K562 (cell line): ENCODE measurements around the gene GHRH. TPM values are rescaled to one million over a fixed set of nuclear protein-coding genes. Genes with fewer than 3 reads are reported as not detected.

ENCODE experiments used
- ATAC-seq: fragments of 200-7000 bp; cut with Tn5 transposase; 3 replicates; pipeline ENCODE4 v1.9.1; 2020; ENCODE audit warnings: moderate library complexity
- BruUV-seq: library from RNA; stranded (reverse); fragments of 400-500 nt; replicated peaks from 2 replicates; lab custom pipeline; 2021; lab: Mats Ljungman, UMichigan
- CTCF ChIA-PET: fragments of 300-600 bp; formaldehyde crosslinking; extraction: SDS; loops from one replicate; lab custom pipeline; 2021; ENCODE audit warnings: low intra/inter-chr PET ratio; lab: Yijun Ruan, JAX
- POLR2A ChIA-PET: fragments of 300-600, 350-650 bp; sonication (Branson Sonifier 250); formaldehyde crosslinking; extraction: SDS; loops from one replicate; lab custom pipeline; 2021; ENCODE audit warnings: antibody characterized with exemption, inconsistent platforms; lab: Yijun Ruan, JAX
- DNase-seq, 4 experiments: peaks; one replicate each; pipeline versions ENCODE4 v3.0.0 to v3.0.0-alpha.2; 2011 to 2018; ENCODE audit warnings: low spot score in 3 of 4, mixed read lengths in 3 of 4; ENCODE audit errors: extremely low read depth in 1 of 4
- FAIRE-seq: peaks from 2 replicates; lab custom pipeline; 2011; peaks lifted over from hg19 to GRCh38; lab: Jason Lieb, UNC
- H2AFZ ChIP-seq: 2 replicates; pipeline ENCODE4 v1.6.0; 2011; ENCODE audit warnings: low read depth, low read length, control low read depth, inconsistent platforms
- H3K27ac ChIP-seq: fragments of 200-600 bp; 3 replicates; pipeline ENCODE4 v1.8.0; 2011; ENCODE audit warnings: low read depth, mild to moderate bottlenecking, control low read depth, inconsistent platforms, low read length, moderate library complexity, mixed read lengths; ENCODE audit errors: extremely low read depth
- H3K27me3 ChIP-seq, 2 experiments: fragments of 300-600 bp in 1 of 2; 2 replicates in 1 of 2; 3 replicates in 1 of 2; pipeline versions ENCODE4 v1.6.0 to v1.8.0; 2011; ENCODE audit warnings: inconsistent platforms in 2 of 2, low read length in 2 of 2, mild to moderate bottlenecking in 1 of 2, mixed read lengths in 1 of 2, moderate library complexity in 1 of 2; ENCODE audit not compliant: control insufficient read depth in 2 of 2, insufficient read depth in 2 of 2
- H3K36me3 ChIP-seq: fragments of 300-600 bp; 3 replicates; pipeline ENCODE4 v1.8.0; 2011; ENCODE audit warnings: mild to moderate bottlenecking, low read length, inconsistent platforms; ENCODE audit not compliant: control insufficient read depth, insufficient read depth
- H3K4me1 ChIP-seq, 2 experiments: fragments of 200-600 bp in 1 of 2; replicated peaks in 1 of 2; 2 replicates in 1 of 2; 3 replicates in 1 of 2; pipeline versions ENCODE4 v1.5.1 to v1.8.0; 2011; ENCODE audit warnings: inconsistent platforms in 2 of 2, low read length in 2 of 2, mild to moderate bottlenecking in 1 of 2, mixed read lengths in 1 of 2, moderate library complexity in 1 of 2; ENCODE audit not compliant: control insufficient read depth in 2 of 2, insufficient read depth in 2 of 2
- H3K4me2 ChIP-seq: 2 replicates; pipeline ENCODE4 v1.6.1; 2011; ENCODE audit warnings: low read length, control low read depth, inconsistent platforms, mixed read lengths; ENCODE audit not compliant: insufficient read depth
- H3K4me3 ChIP-seq: fragments of 200-600 bp; sonication (generic), shearing (Covaris generic); 2 replicates; pipeline ENCODE4 v1.5.1; 2016; ENCODE audit warnings: control low read depth, inconsistent platforms
- H3K79me2 ChIP-seq: fragments of 200-600 bp; 3 replicates; pipeline ENCODE4 v1.8.0; 2011; ENCODE audit warnings: low read length, inconsistent platforms; ENCODE audit not compliant: control insufficient read depth, insufficient read depth
- H3K9ac ChIP-seq, 2 experiments: 2 replicates each; pipeline versions ENCODE4 v1.6.0 to v1.6.1; 2011; ENCODE audit warnings: low read depth in 2 of 2, low read length in 2 of 2, control low read depth in 1 of 2, inconsistent platforms in 1 of 2, mild to moderate bottlenecking in 1 of 2, mixed read lengths in 1 of 2; ENCODE audit not compliant: insufficient read depth in 1 of 2
- H3K9me1 ChIP-seq: one replicate; pipeline ENCODE4 v1.6.0; 2011; ENCODE audit warnings: inconsistent platforms, mild to moderate bottlenecking, low read length, moderate library complexity; ENCODE audit not compliant: control insufficient read depth, insufficient read depth
- H3K9me3 ChIP-seq: replicated peaks from 2 replicates; pipeline ENCODE4 v1.5.1; 2011; ENCODE audit warnings: low read depth, low read length, inconsistent platforms; ENCODE audit not compliant: control insufficient read depth, insufficient read depth
- H4K20me1 ChIP-seq: replicated peaks from 2 replicates; pipeline ENCODE4 v1.6.1; 2011; ENCODE audit warnings: low read length, inconsistent platforms, mixed read lengths; ENCODE audit not compliant: control insufficient read depth, insufficient read depth
- ARID1B ChIP-seq: fragments of 450-650 bp; IDR thresholded peaks from 2 replicates; pipeline ENCODE4 v1.6.1; 2016; ENCODE audit warnings: antibody characterized with exemption, mild to moderate bottlenecking, inconsistent platforms
- ESRRB ChIP-seq: fragments of 250-450 bp; sonication (Bioruptor Pico); IDR thresholded peaks from 2 replicates; pipeline ENCODE4 v1.5.0; 2020; ENCODE audit warnings: mild to moderate bottlenecking, moderate library complexity, borderline replicate concordance
- FUS ChIP-seq: fragments of 200-400 bp; formaldehyde crosslinking; optimal IDR thresholded peaks from 2 replicates; pipeline ENCODE3; 2017; ENCODE audit warnings: low read depth, low read length
- GTF2A2 ChIP-seq: IDR thresholded peaks from 2 replicates; pipeline ENCODE4 v1.6.1; 2016; ENCODE audit warnings: mild to moderate bottlenecking, missing genetic modification characterization, missing compliant biosample characterization
- PCBP2 ChIP-seq: fragments of 200-400 bp; formaldehyde crosslinking; IDR thresholded peaks from 2 replicates; pipeline ENCODE4 v1.6.1; 2018; ENCODE audit warnings: low read length, low read depth, mild to moderate bottlenecking, moderate library complexity; ENCODE audit not compliant: poor library complexity, severe bottlenecking
- POLR2AphosphoS5 ChIP-seq: IDR thresholded peaks from 2 replicates; pipeline ENCODE4 v1.6.1; 2011; ENCODE audit warnings: mild to moderate bottlenecking, low read depth, low read length, moderate library complexity; ENCODE audit not compliant: control insufficient read depth, insufficient read depth
- PPARD ChIP-seq: fragments of 250-450 bp; sonication (Bioruptor Pico); IDR thresholded peaks from 2 replicates; pipeline ENCODE4 v1.8.0; 2022; ENCODE audit warnings: inconsistent platforms, mild to moderate bottlenecking, moderate library complexity
- RBBP5 ChIP-seq: fragments of 200-600 bp; sonication (generic); IDR thresholded peaks from 2 replicates; pipeline ENCODE4 v1.6.1; 2012; ENCODE audit warnings: borderline replicate concordance, mild to moderate bottlenecking, low read length, control low read depth, inconsistent platforms; ENCODE audit not compliant: insufficient read depth, poor library complexity, severe bottlenecking
- SMC3 ChIP-seq: conservative IDR thresholded peaks from 2 replicates; pipeline ENCODE4 v1.6.1; 2011; ENCODE audit warnings: low read depth, low read length, improper control_type of control experiment; ENCODE audit not compliant: insufficient read depth
- TAF1 ChIP-seq: IDR thresholded peaks from 2 replicates; pipeline ENCODE4 v1.6.1; 2011; ENCODE audit warnings: mild to moderate bottlenecking, low read length, moderate library complexity; ENCODE audit not compliant: insufficient read depth, control insufficient read depth, severe bottlenecking; ENCODE audit errors: extremely low read depth
- ZBTB8A ChIP-seq: fragments of 450-650 bp; IDR thresholded peaks from 2 replicates; pipeline ENCODE4 v1.6.1; 2018; ENCODE audit warnings: mild to moderate bottlenecking, moderate library complexity; ENCODE audit not compliant: partially characterized antibody
- ZNF134 ChIP-seq: fragments of 250-450 bp; sonication (Bioruptor Pico); conservative IDR thresholded peaks from 2 replicates; pipeline ENCODE4 v1.4.0; 2020
- ZNF764 ChIP-seq: fragments of 250-450 bp; sonication (Bioruptor Pico); IDR thresholded peaks from 2 replicates; pipeline ENCODE4 v1.4.0; 2020; ENCODE audit warnings: low read depth, mild to moderate bottlenecking, moderate library complexity
- ZNF77 ChIP-seq: fragments of 250-450 bp; sonication (Bioruptor Pico); IDR thresholded peaks from 2 replicates; pipeline ENCODE4 v1.5.0; 2020
- WGBS: fragments of 100-300 bp; shearing (Covaris generic); methylation state at CpG from one replicate; pipeline ENCODE4 v1.1.6; 2016; ENCODE audit warnings: low coverage, mixed read lengths; ENCODE audit not compliant: insufficient coverage; ENCODE audit errors: missing lambda C conversion rate; 5-methylcytosine and 5-hydroxymethylcytosine counted together
- in situ Hi-C: fragments of 300-500 bp; cut with MboI; formaldehyde crosslinking; loops from 4 replicates; pipeline ENCODE4 v1.15.0; 2018; ENCODE audit warnings: inconsistent platforms, mixed read lengths
- intact Hi-C: fragments of 100-400 bp; cut with micrococcal nuclease; formaldehyde crosslinking; loops from 2 replicates; pipeline ENCODE4 v1.14.2; 2022
- polyA plus RNA-seq, 8 experiments: library from polyadenylated mRNA; depleted of rRNA in 4 of 8; stranded (reverse) in 5 of 8; unstranded in 3 of 8; fragments of >200 nt; fragmentation: Nextera tagmentation in 2 of 8; fragmentation: Illumina TruSeq in 1 of 8; extraction: Ambion mirVana in 2 of 8; extraction: Trizol in 1 of 8; gene quantifications; 2 replicates each; pipeline versions ENCODE4 v1.2.1 to v1.2.3, GENCODE V29; 2011 to 2014; ENCODE audit warnings: inconsistent platforms in 1 of 8, missing spikeins in 1 of 8
- total RNA-seq, 7 experiments: library from RNA; depleted of rRNA in 6 of 7; stranded (reverse); fragments of >200 nt in 6 of 7; fragmentation: Illumina TruSeq in 2 of 7; extraction: Trizol in 2 of 7; gene quantifications; 2 replicates each; pipeline versions ENCODE4 v1.2.1 to v1.2.3, GENCODE V29; 2011 to 2021; ENCODE audit warnings: low replicate concordance in 1 of 7
- TF ChIP-seq, protein P1 (sequence below): IDR thresholded peaks from 2 replicates; pipeline ENCODE4 v1.6.1; 2016; ENCODE audit warnings: missing genetic modification characterization, missing compliant biosample characterization
- TF ChIP-seq, protein P2 (sequence below): fragments of 250-450 bp; sonication (Bioruptor Pico); IDR thresholded peaks from 2 replicates; pipeline ENCODE4 v1.5.1; 2021; ENCODE audit warnings: mild to moderate bottlenecking
- TF ChIP-seq, protein P3 (sequence below): sonication (generic); formaldehyde crosslinking; IDR thresholded peaks from 2 replicates; pipeline ENCODE4 v1.8.0; 2022; ENCODE audit warnings: mild to moderate bottlenecking, missing genetic modification reagents, borderline replicate concordance

GHRH gene
- total and polyA plus RNA-seq, 9 of the 15 experiments (the other 6 are each of a cell fraction or from before 2014, with no cell fraction given): not detected

DNA sequence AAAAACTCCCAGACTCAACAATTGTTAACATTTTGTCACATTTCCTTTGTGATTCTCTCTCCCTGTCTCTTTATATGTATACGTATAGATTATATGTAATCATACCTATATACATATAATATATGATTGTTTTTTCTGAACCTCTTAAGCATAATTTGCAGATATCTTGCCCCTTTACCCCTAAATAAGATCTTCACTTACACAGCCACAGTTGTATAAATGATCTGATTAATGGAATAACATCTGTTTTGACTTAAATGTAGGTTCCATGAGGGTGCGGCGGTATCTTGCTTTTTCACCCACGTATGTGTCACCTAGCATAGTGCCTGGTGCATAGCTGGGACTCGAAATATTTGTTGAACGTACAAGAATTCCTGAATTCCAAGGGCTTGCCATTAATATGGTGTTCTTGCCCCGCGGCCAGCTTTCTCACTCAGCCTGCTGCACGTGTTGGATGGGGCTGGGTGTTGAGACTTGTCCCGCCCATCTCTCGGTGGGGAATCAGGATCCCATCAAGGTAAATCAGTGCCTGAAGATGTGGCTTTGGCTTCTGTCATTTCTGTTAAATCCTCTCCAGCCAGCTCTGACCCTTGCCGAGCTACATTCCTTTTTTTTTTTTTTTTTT, 17.5 kb upstream of the GHRH start:
- H4K20me1 ChIP-seq: no peaks in the 10 kb centered on the region
- BruUV-seq: no TSS peak
- no peak for TF ChIP-seq POLR2AphosphoS5
- no peak for TF ChIP-seq ARID1B
- TF ChIP-seq PCBP2: no peak
- TF ChIP-seq FUS: no peak
- no peak for TF ChIP-seq ZNF77
- no peak for TF ChIP-seq PPARD
- TF ChIP-seq, protein P1, sequence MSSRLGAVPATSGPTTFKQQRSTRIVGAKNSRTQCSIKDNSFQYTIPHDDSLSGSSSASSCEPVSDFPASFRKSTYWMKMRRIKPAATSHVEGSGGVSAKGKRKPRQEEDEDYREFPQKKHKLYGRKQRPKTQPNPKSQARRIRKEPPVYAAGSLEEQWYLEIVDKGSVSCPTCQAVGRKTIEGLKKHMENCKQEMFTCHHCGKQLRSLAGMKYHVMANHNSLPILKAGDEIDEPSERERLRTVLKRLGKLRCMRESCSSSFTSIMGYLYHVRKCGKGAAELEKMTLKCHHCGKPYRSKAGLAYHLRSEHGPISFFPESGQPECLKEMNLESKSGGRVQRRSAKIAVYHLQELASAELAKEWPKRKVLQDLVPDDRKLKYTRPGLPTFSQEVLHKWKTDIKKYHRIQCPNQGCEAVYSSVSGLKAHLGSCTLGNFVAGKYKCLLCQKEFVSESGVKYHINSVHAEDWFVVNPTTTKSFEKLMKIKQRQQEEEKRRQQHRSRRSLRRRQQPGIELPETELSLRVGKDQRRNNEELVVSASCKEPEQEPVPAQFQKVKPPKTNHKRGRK: no peak
- no peak for TF ChIP-seq SMC3
- TF ChIP-seq ZBTB8A: no peak
- TF ChIP-seq GTF2A2 (tag): no peak
- TF ChIP-seq, protein P2, sequence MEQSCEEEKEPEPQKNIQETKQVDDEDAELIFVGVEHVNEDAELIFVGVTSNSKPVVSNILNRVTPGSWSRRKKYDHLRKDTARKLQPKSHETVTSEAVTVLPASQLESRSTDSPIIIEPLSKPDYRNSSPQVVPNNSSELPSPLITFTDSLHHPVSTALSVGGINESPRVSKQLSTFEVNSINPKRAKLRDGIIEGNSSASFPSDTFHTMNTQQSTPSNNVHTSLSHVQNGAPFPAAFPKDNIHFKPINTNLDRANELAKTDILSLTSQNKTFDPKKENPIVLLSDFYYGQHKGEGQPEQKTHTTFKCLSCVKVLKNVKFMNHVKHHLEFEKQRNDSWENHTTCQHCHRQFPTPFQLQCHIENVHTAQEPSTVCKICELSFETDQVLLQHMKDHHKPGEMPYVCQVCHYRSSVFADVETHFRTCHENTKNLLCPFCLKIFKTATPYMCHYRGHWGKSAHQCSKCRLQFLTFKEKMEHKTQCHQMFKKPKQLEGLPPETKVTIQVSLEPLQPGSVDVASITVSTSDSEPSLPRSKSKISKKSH (CRISPR knock-in tag): no peak
- TF ChIP-seq RBBP5: no peak
- TF ChIP-seq ZNF134 (CRISPR knock-in tag): no peak
- no peak for TF ChIP-seq ZNF764 (CRISPR knock-in tag)
- TF ChIP-seq, protein P3, sequence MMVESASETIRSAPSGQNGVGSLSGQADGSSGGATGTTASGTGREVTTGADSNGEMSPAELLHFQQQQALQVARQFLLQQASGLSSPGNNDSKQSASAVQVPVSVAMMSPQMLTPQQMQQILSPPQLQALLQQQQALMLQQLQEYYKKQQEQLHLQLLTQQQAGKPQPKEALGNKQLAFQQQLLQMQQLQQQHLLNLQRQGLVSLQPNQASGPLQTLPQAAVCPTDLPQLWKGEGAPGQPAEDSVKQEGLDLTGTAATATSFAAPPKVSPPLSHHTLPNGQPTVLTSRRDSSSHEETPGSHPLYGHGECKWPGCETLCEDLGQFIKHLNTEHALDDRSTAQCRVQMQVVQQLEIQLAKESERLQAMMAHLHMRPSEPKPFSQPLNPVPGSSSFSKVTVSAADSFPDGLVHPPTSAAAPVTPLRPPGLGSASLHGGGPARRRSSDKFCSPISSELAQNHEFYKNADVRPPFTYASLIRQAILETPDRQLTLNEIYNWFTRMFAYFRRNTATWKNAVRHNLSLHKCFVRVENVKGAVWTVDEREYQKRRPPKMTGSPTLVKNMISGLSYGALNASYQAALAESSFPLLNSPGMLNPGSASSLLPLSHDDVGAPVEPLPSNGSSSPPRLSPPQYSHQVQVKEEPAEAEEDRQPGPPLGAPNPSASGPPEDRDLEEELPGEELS (CRISPR knock-in tag): no peak
- no peak for TF ChIP-seq ESRRB (CRISPR knock-in tag)
- TF ChIP-seq TAF1: no peak
- H3K27me3 ChIP-seq: no peaks in the 10 kb centered on the region; a peak in 1 of 5 replicates
- DNase-seq (no peak), FAIRE-seq (no peak), ATAC-seq (no peak)
- no peaks in the 10 kb centered on the region for H3K9me3 ChIP-seq
- H3K4me2 ChIP-seq: no peak overlapping the region
- ChIA-PET POLR2A (interaction anchor here (0.6 to 2.2 kb wide), 6 partner anchors 7 to 459 kb away, joined by 3 to 7 read pairs (median 4); partner anchors contain the start of gene MANBAL), CTCF (interaction anchor here (1.1 kb wide), 1 partner anchor 256 kb away, joined by 4 read pairs; no protein-coding TSS in a partner anchor)
- intact Hi-C loops (no loop called here), in situ Hi-C loops (no loop called here)
- H3K4me3 ChIP-seq: no peak overlapping the region
- H3K4me1 ChIP-seq: peaks cover 0 to 5% of the 10 kb centered on the region in 2 experiments; a peak in 3 of 5 replicates
- WGBS: 32% methylated on average over 12 of the region's 12 CpGs
- no peaks in the 10 kb centered on the region for H3K79me2 ChIP-seq
- no peak overlapping the region for H2AFZ ChIP-seq
- H3K36me3 ChIP-seq: no peaks in the 10 kb centered on the region
- no peaks in the 10 kb centered on the region for H3K9me1 ChIP-seq
- no peak overlapping the region; a peak in 1 of 4 replicates for H3K9ac ChIP-seq
- H3K27ac ChIP-seq: no peak overlapping the region
